ENCODE data around the gene BTF3.

BTF3 gene

GRCh38 chr5:73544429-73545402 is 46.5 kb downstream of the BTF3 start:
- ChIA-PET CTCF (no interaction called here), POLR2A (no interaction called here)
- DNase-seq (ENCODE audit: extremely low spot score): no peak
- no peak for TF ChIP-seq ZNF384 (IDR thresholded peaks at IDR 0.05)
- TF ChIP-seq FOXK2 (IDR thresholded peaks at IDR 0.05): no peak
- no peak for TF ChIP-seq PKNOX1 (IDR thresholded peaks at IDR 0.05)
- no peak for TF ChIP-seq SP1 (IDR thresholded peaks at IDR 0.05)
- no peak for TF ChIP-seq SUZ12 (IDR thresholded peaks at IDR 0.05)
- TF ChIP-seq BHLHE40 (IDR thresholded peaks at IDR 0.05; ENCODE audit: borderline replicate concordance): no peak
- TF ChIP-seq ELF4 (IDR thresholded peaks at IDR 0.05): no peak
- TF ChIP-seq FOXA1 (IDR thresholded peaks at IDR 0.05): no peak
- TF ChIP-seq TARDBP (IDR thresholded peaks at IDR 0.05): no peak
- no peak for TF ChIP-seq ARNT (IDR thresholded peaks at IDR 0.05)
- no peak for TF ChIP-seq CTBP1 (IDR thresholded peaks at IDR 0.05; ENCODE audit: borderline replicate concordance)

GRCh38 chr5:73545403-73545779 is 47.1 kb downstream of the BTF3 start:
- DNase-seq (ENCODE audit: extremely low spot score): no peak
- ChIA-PET POLR2A (no interaction called here), CTCF (no interaction called here)
- TF ChIP-seq L3MBTL2 (conservative IDR thresholded peaks at IDR 0.05): no peak
- no peak for TF ChIP-seq ELF4 (IDR thresholded peaks at IDR 0.05)
- TF ChIP-seq LEF1 (IDR thresholded peaks at IDR 0.05; ENCODE audit: borderline replicate concordance): no peak

- ChIA-PET POLR2A (no interaction called here), CTCF (interaction anchor here (0.7 kb wide), 1 partner anchor 521 kb away, joined by 3 read pairs; no protein-coding TSS in a partner anchor)
- TF ChIP-seq HDGF (IDR thresholded peaks at IDR 0.05; ENCODE audit: borderline replicate concordance) (no peak), SUZ12 (IDR thresholded peaks at IDR 0.05) (no peak)
- DNase-seq (ENCODE audit: extremely low spot score): no peak
Measured at GRCh38 chr5:73550016-73550415, 51.8 kb downstream of the BTF3 start.

GRCh38 chr5:73552642-73553041 is 54.4 kb downstream of the BTF3 start:
- ChIA-PET CTCF (no interaction called here), POLR2A (no interaction called here)
- no peak for DNase-seq (ENCODE audit: extremely low spot score)
- TF ChIP-seq FOXM1 (IDR thresholded peaks at IDR 0.05; ENCODE audit: borderline replicate concordance) (no peak), FOXA1 (IDR thresholded peaks at IDR 0.05) (no peak), SP1 (IDR thresholded peaks at IDR 0.05) (no peak), PKNOX1 (IDR thresholded peaks at IDR 0.05) (no peak), HDGF (IDR thresholded peaks at IDR 0.05; ENCODE audit: borderline replicate concordance) (no peak), LEF1 (IDR thresholded peaks at IDR 0.05; ENCODE audit: borderline replicate concordance) (no peak), SUZ12 (IDR thresholded peaks at IDR 0.05) (no peak), TARDBP (IDR thresholded peaks at IDR 0.05) (no peak), BHLHE40 (IDR thresholded peaks at IDR 0.05; ENCODE audit: borderline replicate concordance) (no peak), ELF4 (IDR thresholded peaks at IDR 0.05) (no peak), L3MBTL2 (conservative IDR thresholded peaks at IDR 0.05) (no peak), ARNT (IDR thresholded peaks at IDR 0.05) (no peak), FOXK2 (IDR thresholded peaks at IDR 0.05) (no peak), CTBP1 (IDR thresholded peaks at IDR 0.05; ENCODE audit: borderline replicate concordance) (no peak), ZNF384 (IDR thresholded peaks at IDR 0.05) (no peak), NFRKB (IDR thresholded peaks at IDR 0.05) (no peak)
